DND-41 (cell line): ENCODE results near the gene GAS1.

Experiments used
- ATAC-seq: fragments of 200-7000 bp; cut with Tn5 transposase; 3 replicates; pipeline ENCODE4 v1.9.1; 2021; ENCODE audit warnings: low read depth; ENCODE audit not compliant: insufficient read depth
- DNase-seq: peaks from one replicate; pipeline ENCODE4 v3.0.0-alpha.2; 2020
- H2AFZ ChIP-seq: 2 replicates; pipeline ENCODE4 v1.6.0; 2012; ENCODE audit warnings: low read depth, low read length
- H3K27ac ChIP-seq: 2 replicates; pipeline ENCODE4 v1.5.1; 2012; ENCODE audit warnings: low read length, inconsistent platforms
- H3K27me3 ChIP-seq: fragments of 200-600 bp; sonication (generic); 2 replicates; pipeline ENCODE4 v1.6.0; 2012; ENCODE audit warnings: low read length, mild to moderate bottlenecking, inconsistent platforms; ENCODE audit not compliant: insufficient read depth, poor library complexity
- H3K36me3 ChIP-seq: 2 replicates; pipeline ENCODE4 v1.5.1; 2012; ENCODE audit warnings: low read length, inconsistent platforms; ENCODE audit not compliant: insufficient read depth
- H3K4me1 ChIP-seq: 2 replicates; pipeline ENCODE4 v1.5.1; 2012; ENCODE audit warnings: mild to moderate bottlenecking, low read length; ENCODE audit not compliant: insufficient read depth
- H3K4me2 ChIP-seq: 2 replicates; pipeline ENCODE4 v1.6.0; 2012; ENCODE audit warnings: mild to moderate bottlenecking, moderate library complexity, low read length, inconsistent platforms; ENCODE audit not compliant: insufficient read depth
- H3K4me3 ChIP-seq, 2 experiments: fragments of 200-600 bp in 1 of 2; shearing (Covaris generic) in 1 of 2; 2 replicates each; pipeline ENCODE4 v1.5.1; 2012 to 2016; ENCODE audit warnings: inconsistent platforms in 2 of 2, low read length in 2 of 2, mild to moderate bottlenecking in 2 of 2, low read depth in 1 of 2, moderate library complexity in 1 of 2
- H3K79me2 ChIP-seq: 2 replicates; pipeline ENCODE4 v1.6.0; 2012; ENCODE audit warnings: low read length, inconsistent platforms; ENCODE audit not compliant: insufficient read depth
- H3K9ac ChIP-seq: 2 replicates; pipeline ENCODE4 v1.6.0; 2012; ENCODE audit warnings: low read depth, mild to moderate bottlenecking, inconsistent platforms, low read length, moderate library complexity
- H3K9me3 ChIP-seq: 2 replicates; pipeline ENCODE4 v1.5.1; 2012; ENCODE audit warnings: low read length, moderate library complexity, mild to moderate bottlenecking, inconsistent platforms; ENCODE audit not compliant: insufficient read depth, severe bottlenecking
- H4K20me1 ChIP-seq: 2 replicates; pipeline ENCODE4 v1.6.0; 2012; ENCODE audit warnings: low read length; ENCODE audit not compliant: insufficient read depth
- EZH2 ChIP-seq: IDR thresholded peaks from 3 replicates; pipeline ENCODE4 v1.6.1; 2012; ENCODE audit warnings: borderline replicate concordance, low read depth, mild to moderate bottlenecking, moderate library complexity, low read length, inconsistent platforms; ENCODE audit not compliant: severe bottlenecking
- TF ChIP-seq, protein P1 (sequence below): IDR thresholded peaks from 2 replicates; pipeline ENCODE4 v1.5.1; 2012; ENCODE audit warnings: borderline replicate concordance, low read length, moderate library complexity, mild to moderate bottlenecking; ENCODE audit not compliant: poor library complexity, severe bottlenecking; ENCODE audit errors: extremely low read depth

Gene GAS1

DNA sequence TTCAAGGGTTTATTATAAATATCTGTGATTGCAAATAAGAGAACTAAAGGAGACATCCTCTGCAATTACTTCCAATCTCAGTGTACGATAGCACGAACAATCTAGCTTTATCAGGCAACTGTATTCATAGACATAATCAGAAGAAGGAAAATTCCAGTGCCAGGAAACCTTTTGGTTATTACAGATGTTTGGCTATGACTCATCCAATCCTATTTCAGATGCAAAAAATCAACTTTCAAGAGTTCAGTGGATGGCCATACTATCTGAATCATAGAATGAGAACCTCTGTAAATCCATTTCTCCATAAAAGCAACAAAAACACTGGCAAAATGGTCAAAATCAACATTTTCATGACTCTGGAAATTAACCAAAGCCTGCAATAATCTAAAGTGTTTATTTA is 37.9 kb downstream of the GAS1 start:
- no peak overlapping the region for H3K27ac ChIP-seq
- no peak overlapping the region for H3K9ac ChIP-seq
- no peak overlapping the region for H2AFZ ChIP-seq
- H3K36me3 ChIP-seq = no peaks in the 10 kb centered on the region
- H3K4me1 ChIP-seq = no peaks in the 10 kb centered on the region
- TF ChIP-seq, protein P1, sequence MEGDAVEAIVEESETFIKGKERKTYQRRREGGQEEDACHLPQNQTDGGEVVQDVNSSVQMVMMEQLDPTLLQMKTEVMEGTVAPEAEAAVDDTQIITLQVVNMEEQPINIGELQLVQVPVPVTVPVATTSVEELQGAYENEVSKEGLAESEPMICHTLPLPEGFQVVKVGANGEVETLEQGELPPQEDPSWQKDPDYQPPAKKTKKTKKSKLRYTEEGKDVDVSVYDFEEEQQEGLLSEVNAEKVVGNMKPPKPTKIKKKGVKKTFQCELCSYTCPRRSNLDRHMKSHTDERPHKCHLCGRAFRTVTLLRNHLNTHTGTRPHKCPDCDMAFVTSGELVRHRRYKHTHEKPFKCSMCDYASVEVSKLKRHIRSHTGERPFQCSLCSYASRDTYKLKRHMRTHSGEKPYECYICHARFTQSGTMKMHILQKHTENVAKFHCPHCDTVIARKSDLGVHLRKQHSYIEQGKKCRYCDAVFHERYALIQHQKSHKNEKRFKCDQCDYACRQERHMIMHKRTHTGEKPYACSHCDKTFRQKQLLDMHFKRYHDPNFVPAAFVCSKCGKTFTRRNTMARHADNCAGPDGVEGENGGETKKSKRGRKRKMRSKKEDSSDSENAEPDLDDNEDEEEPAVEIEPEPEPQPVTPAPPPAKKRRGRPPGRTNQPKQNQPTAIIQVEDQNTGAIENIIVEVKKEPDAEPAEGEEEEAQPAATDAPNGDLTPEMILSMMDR = no peak
- TF ChIP-seq EZH2 = no peak
- H3K9me3 ChIP-seq = peaks cover 6% of the 10 kb centered on the region
- no peak overlapping the region for H3K4me3 ChIP-seq
- no peak for DNase-seq
- no peaks in the 10 kb centered on the region for H4K20me1 ChIP-seq
- H3K27me3 ChIP-seq = no peaks in the 10 kb centered on the region
- no peaks in the 10 kb centered on the region for H3K79me2 ChIP-seq
- ATAC-seq = no peak
- no peak overlapping the region for H3K4me2 ChIP-seq

- TF ChIP-seq EZH2 = no peak
- TF ChIP-seq, protein P1 = no peak
- Histone ChIP-seq H3K27me3 (no peaks in the 10 kb centered on the region), H3K36me3 (no peaks in the 10 kb centered on the region), H3K4me1 (no peaks in the 10 kb centered on the region), H3K4me3 (no peak overlapping the region), H3K27ac (no peak overlapping the region), H2AFZ (no peak overlapping the region), H3K9me3 (peaks cover 6% of the 10 kb centered on the region), H3K4me2 (no peak overlapping the region), H3K9ac (no peak overlapping the region), H3K79me2 (no peaks in the 10 kb centered on the region), H4K20me1 (no peaks in the 10 kb centered on the region)
- DNase-seq (no peak), ATAC-seq (no peak)
Observed at GRCh38 chr9:86908261-86908660, 39.0 kb downstream of the GAS1 start.

GRCh38 chr9:86907346-86907745 is 40.0 kb downstream of the GAS1 start:
- Histone ChIP-seq H3K27me3 (no peaks in the 10 kb centered on the region), H3K27ac (no peak overlapping the region), H4K20me1 (no peaks in the 10 kb centered on the region), H3K9me3 (peaks cover 6% of the 10 kb centered on the region), H3K36me3 (no peaks in the 10 kb centered on the region), H3K4me2 (no peak overlapping the region), H3K9ac (no peak overlapping the region), H2AFZ (no peak overlapping the region), H3K79me2 (no peaks in the 10 kb centered on the region), H3K4me3 (no peak overlapping the region), H3K4me1 (no peaks in the 10 kb centered on the region)
- DNase-seq (no peak), ATAC-seq (no peak)
- TF ChIP-seq, protein P1 = no peak
- TF ChIP-seq EZH2 = no peak

DNA sequence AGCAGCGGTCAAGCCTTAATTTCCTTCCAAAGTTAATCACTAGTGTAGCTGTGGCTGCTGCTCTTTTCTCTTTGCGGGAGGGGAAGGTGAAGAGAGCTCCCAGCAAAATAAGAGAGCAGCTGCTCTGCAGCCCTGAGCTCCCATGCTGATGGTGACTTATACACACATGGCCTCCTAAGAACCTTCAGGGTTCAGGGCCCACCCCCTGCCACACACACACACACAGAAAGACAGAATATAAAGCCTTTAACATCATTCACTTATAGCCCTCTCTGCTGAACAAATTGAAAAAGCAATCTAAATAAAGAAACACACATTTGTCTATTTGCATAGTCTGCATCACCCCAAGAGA is 43.6 kb downstream of the GAS1 start:
- Histone ChIP-seq H3K36me3 (no peaks in the 10 kb centered on the region), H3K27ac (no peak overlapping the region), H3K9me3 (no peaks in the 10 kb centered on the region), H3K4me1 (no peaks in the 10 kb centered on the region), H3K27me3 (no peaks in the 10 kb centered on the region), H3K9ac (no peak overlapping the region), H3K4me3 (no peak overlapping the region), H4K20me1 (no peaks in the 10 kb centered on the region), H3K79me2 (no peaks in the 10 kb centered on the region), H3K4me2 (no peak overlapping the region), H2AFZ (no peak overlapping the region)
- no peak for DNase-seq
- no peak for TF ChIP-seq EZH2
- TF ChIP-seq, protein P1 = no peak
- no peak for ATAC-seq
